Endodermal cell (in vitro differentiated cells): Measurements from ENCODE around the gene KCNT1. TPM values are rescaled to one million over a fixed set of nuclear protein-coding genes. Genes with fewer than 3 reads are reported as not detected.

Experiments used
- DNase-seq: peaks from one replicate; pipeline ENCODE4 v3.0.0-alpha.2; 2017
- H3K27ac ChIP-seq: 2 replicates; pipeline ENCODE4 v1.5.1; 2013; ENCODE audit warnings: mild to moderate bottlenecking, low read depth, low read length, moderate library complexity
- H3K27me3 ChIP-seq: 2 replicates; pipeline ENCODE4 v1.6.1; 2013; ENCODE audit warnings: mild to moderate bottlenecking, low read length, moderate library complexity; ENCODE audit not compliant: insufficient read depth, control insufficient read depth, poor library complexity, severe bottlenecking
- H3K36me3 ChIP-seq: 2 replicates; pipeline ENCODE4 v1.7.0; 2013; ENCODE audit warnings: mild to moderate bottlenecking, low read length, moderate library complexity; ENCODE audit not compliant: control insufficient read depth, insufficient read depth
- H3K4me1 ChIP-seq: one replicate; pipeline ENCODE4 v1.7.0; 2013; ENCODE audit warnings: low read length; ENCODE audit not compliant: control insufficient read depth, insufficient read depth
- H3K4me3 ChIP-seq: 2 replicates; pipeline ENCODE4 v1.5.1; 2013; ENCODE audit warnings: mild to moderate bottlenecking, low read length, moderate library complexity
- H3K9ac ChIP-seq: 2 replicates; pipeline ENCODE4 v1.6.1; 2013; ENCODE audit warnings: mild to moderate bottlenecking, low read length, moderate library complexity; ENCODE audit not compliant: poor library complexity, severe bottlenecking; ENCODE audit errors: extremely low read depth
- H3K9me3 ChIP-seq: 2 replicates; pipeline ENCODE4 v1.6.1; 2013; ENCODE audit warnings: mild to moderate bottlenecking, low read length, moderate library complexity; ENCODE audit not compliant: control insufficient read depth
- H3K27ac Mint-ChIP-seq: 2 replicates; pipeline ENCODE4 v1.8.0; 2020; ENCODE audit warnings: mixed read lengths
- H3K27me3 Mint-ChIP-seq: 2 replicates; pipeline ENCODE4 v1.8.0; 2021; ENCODE audit warnings: mild to moderate bottlenecking, mixed read lengths; ENCODE audit not compliant: insufficient read depth
- H3K36me3 Mint-ChIP-seq: 2 replicates; pipeline ENCODE4 v1.8.0; 2020; ENCODE audit warnings: low read depth, mixed read lengths
- H3K4me1 Mint-ChIP-seq: 2 replicates; pipeline ENCODE4 v1.8.0; 2020; ENCODE audit warnings: mixed read lengths
- H3K4me3 Mint-ChIP-seq: 2 replicates; pipeline ENCODE4 v1.8.0; 2020; ENCODE audit warnings: mild to moderate bottlenecking, moderate library complexity, mixed read lengths
- H3K9me3 Mint-ChIP-seq: 2 replicates; pipeline ENCODE4 v1.8.0; 2020; ENCODE audit warnings: mild to moderate bottlenecking, mixed read lengths
- CTCF ChIP-seq: fragments of 200-600 bp; sonication (generic); conservative IDR thresholded peaks from 2 replicates; pipeline ENCODE4 v1.5.0; 2021; ENCODE audit warnings: antibody characterized with exemption, mild to moderate bottlenecking
- WGBS, 2 experiments: methylation state at CpG; one replicate each; pipeline versions ENCODE4 v1.1.5 to v1.1.7; 2013; ENCODE audit warnings: missing lambda C conversion rate in 2 of 2, mixed read lengths in 1 of 2; ENCODE audit not compliant: insufficient coverage in 1 of 2, insufficient read length in 1 of 2; 5-methylcytosine and 5-hydroxymethylcytosine counted together
- total RNA-seq, 2 donors: library from RNA; stranded (reverse); fragmentation: NEBNext Ultra II Directional in 1 of 2; extraction: Animal tissue kit (Norgen Biotek cat#: 25700) in 1 of 2; gene quantifications; 2 replicates in 1 of 2; 3 replicates in 1 of 2; pipeline ENCODE4 v1.2.1, GENCODE V29; 2021

Gene KCNT1
- total RNA-seq, 2 donors from 2014 or later = 0.15 TPM; not detected in 1

GRCh38 chr9:135753391-135754105, 51.6 kb downstream of the KCNT1 start:
- 82 to 91% methylated on average over 11 to 14 of the region's 14 CpGs for WGBS, 2 experiments
- no peak for DNase-seq
- no peak overlapping the region for H3K4me3 Mint-ChIP-seq
- H3K4me1 ChIP-seq = no peaks in the 10 kb centered on the region
- no peaks in the 10 kb centered on the region for H3K27me3 ChIP-seq
- H3K9me3 ChIP-seq = no peaks in the 10 kb centered on the region
- H3K27ac ChIP-seq = no peak overlapping the region
- no peak overlapping the region for H3K4me3 ChIP-seq
- no peaks in the 10 kb centered on the region for H3K9me3 Mint-ChIP-seq
- no peaks in the 10 kb centered on the region for H3K36me3 ChIP-seq
- TF ChIP-seq CTCF = no peak
- H3K9ac ChIP-seq = no peak overlapping the region
- H3K27me3 Mint-ChIP-seq = no peaks in the 10 kb centered on the region
- no peaks in the 10 kb centered on the region for H3K36me3 Mint-ChIP-seq
- no peak overlapping the region for H3K27ac Mint-ChIP-seq
- no peaks in the 10 kb centered on the region for H3K4me1 Mint-ChIP-seq

DNA sequence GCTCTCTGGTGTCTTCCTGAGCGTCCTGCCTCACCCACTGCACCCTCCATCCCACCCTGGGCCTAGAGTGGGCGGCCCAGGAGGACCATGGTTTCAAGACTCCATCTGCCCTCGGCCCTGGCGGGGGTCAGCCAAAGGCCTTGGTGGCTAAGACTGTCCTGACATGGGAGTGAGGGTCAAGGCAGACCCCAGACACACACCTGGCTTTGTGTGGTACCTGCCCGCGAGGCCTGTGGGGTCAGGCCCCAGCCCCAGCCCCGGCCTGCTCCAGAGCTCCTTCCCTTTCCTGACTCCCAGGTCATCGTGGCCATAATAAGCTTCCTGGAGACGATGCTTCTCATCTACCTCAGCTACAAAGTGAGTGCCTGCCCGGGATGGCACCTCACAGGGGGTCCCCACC, 54.6 kb downstream of the KCNT1 start:
- Mint-ChIP-seq H3K27ac (no peak overlapping the region), H3K36me3 (no peaks in the 10 kb centered on the region), H3K9me3 (no peaks in the 10 kb centered on the region), H3K27me3 (no peaks in the 10 kb centered on the region), H3K4me3 (no peak overlapping the region), H3K4me1 (no peaks in the 10 kb centered on the region)
- Histone ChIP-seq H3K4me3 (no peak overlapping the region), H3K4me1 (no peaks in the 10 kb centered on the region), H3K27ac (no peak overlapping the region), H3K9me3 (no peaks in the 10 kb centered on the region), H3K27me3 (no peaks in the 10 kb centered on the region), H3K36me3 (no peaks in the 10 kb centered on the region), H3K9ac (no peak overlapping the region)
- TF ChIP-seq CTCF = no peak
- 88 to 100% methylated on average over 3 to 9 of the region's 10 CpGs for WGBS, 2 experiments
- DNase-seq = no peak

DNA sequence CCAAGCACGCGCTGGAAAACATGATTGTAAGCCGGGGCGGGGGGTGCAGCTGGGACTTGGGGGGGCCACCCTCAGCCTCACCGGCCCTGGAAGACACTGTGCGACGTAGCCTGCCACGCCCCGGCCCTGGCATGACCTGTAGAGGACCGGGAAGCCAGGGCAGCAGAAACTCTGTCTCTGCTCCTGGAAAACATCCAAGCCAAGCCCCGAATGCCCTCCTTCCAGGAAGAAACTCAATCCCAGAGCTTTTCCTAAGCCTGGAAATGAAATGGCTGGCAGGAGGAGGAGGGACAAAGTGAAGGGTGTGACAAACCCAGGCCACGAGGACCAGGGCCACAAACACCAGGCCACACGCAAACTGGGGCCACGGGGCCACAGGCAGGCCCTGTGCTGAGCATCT, 55.4 kb downstream of the KCNT1 start:
- H3K4me3 Mint-ChIP-seq = no peak overlapping the region
- no peak overlapping the region for H3K27ac ChIP-seq
- H3K9me3 Mint-ChIP-seq = no peaks in the 10 kb centered on the region
- no peak for DNase-seq
- no peaks in the 10 kb centered on the region for H3K9me3 ChIP-seq
- no peaks in the 10 kb centered on the region for H3K27me3 Mint-ChIP-seq
- no peaks in the 10 kb centered on the region for H3K27me3 ChIP-seq
- no peak for TF ChIP-seq CTCF
- WGBS, 2 experiments = 92 to 95% methylated on average over 4 to 14 of the region's 14 CpGs
- H3K4me1 Mint-ChIP-seq = no peaks in the 10 kb centered on the region
- no peak overlapping the region for H3K27ac Mint-ChIP-seq
- no peak overlapping the region for H3K4me3 ChIP-seq
- H3K4me1 ChIP-seq = no peaks in the 10 kb centered on the region
- no peak overlapping the region for H3K9ac ChIP-seq
- H3K36me3 ChIP-seq = no peaks in the 10 kb centered on the region
- no peaks in the 10 kb centered on the region for H3K36me3 Mint-ChIP-seq
